GM19238 (cell line): ENCODE results near the gene PLEKHG4.
A peak's percentile ranks its signal among the peaks of the same experiment; 100 is the strongest.

ENCODE experiments used
- DNase-seq: peaks from one replicate; pipeline ENCODE4 v3.0.0; 2011; ENCODE audit warnings: low spot score; ENCODE audit not compliant: insufficient read length

PLEKHG4 gene

DNA sequence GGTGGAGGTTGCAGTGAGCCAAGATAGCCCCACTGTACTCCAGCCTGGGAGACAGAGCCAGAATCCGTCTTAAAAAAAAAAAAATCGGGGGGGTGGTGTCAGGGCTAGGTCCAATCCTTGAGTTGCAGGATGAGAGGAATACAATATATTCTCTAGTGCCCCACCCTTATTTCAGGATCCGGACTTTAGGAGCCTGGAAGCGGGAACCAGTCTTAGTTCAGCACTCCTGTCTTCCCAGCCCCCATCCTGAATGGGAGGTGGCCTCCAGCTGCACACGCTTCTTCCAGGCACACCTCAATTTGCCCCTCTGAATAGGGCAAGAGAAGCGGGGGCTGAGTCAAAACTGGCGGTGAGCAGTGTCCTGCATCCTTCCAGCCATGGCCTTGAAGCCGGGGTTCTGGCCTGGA, 33.7 kb upstream of the PLEKHG4 start:
- DNase-seq, result no peak

DNA sequence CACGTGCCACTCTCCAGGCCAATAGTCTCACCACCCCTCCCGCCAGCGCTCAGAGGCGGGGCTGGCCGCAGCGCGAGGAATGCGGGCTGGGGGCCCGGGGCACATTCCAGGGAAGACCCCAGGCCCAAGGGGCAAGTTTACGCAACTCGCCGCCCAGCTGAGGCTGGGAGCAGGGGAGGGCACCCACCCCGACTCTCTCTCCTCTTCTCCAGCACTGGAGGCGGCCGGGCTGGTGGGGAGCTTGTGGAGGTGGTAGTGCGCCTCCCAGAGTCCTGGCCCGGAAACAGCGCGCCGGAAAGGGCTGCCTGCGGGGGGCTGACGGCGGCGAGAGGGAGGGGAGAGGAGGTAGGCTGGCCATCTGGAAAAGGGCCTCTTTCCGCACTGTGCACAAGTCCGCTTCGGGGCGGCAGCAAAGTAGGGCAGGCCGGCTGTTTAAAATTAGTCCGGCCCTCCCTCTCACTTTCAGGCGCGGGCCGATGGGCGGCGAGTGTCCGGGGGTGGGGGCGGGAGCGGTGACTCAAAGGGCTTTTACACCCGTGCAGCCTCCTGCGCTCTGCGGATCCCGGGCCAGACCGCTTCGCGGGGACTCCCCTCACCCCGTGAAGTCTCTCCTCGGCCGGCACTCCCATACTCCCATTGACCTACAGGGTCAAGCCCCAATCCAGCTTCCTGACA, 33.1 kb upstream of the PLEKHG4 start:
- peak; percentile 58 for DNase-seq

DNA sequence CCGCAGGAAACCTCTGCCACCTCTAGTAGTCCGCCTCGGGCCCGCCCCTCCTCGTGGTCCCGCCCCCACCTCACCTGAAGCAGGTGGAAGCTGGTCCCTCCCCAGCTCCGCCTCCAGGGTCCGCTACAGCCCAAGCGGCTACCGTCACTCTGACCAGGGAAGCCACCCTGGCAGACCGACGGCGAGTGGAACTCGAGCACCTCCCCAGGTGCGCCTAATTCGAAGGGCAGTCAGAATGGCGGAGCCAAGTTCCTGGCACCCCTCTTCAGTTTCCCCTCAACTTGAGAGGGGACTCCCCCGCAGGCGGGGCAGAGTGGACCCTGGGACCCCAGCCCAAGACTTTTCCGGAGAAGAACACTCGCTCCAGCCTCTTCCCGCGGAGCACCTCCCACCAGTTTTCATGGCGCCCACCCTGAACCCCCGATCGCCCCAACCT, 32.6 kb upstream of the PLEKHG4 start:
- no peak for DNase-seq

DNA sequence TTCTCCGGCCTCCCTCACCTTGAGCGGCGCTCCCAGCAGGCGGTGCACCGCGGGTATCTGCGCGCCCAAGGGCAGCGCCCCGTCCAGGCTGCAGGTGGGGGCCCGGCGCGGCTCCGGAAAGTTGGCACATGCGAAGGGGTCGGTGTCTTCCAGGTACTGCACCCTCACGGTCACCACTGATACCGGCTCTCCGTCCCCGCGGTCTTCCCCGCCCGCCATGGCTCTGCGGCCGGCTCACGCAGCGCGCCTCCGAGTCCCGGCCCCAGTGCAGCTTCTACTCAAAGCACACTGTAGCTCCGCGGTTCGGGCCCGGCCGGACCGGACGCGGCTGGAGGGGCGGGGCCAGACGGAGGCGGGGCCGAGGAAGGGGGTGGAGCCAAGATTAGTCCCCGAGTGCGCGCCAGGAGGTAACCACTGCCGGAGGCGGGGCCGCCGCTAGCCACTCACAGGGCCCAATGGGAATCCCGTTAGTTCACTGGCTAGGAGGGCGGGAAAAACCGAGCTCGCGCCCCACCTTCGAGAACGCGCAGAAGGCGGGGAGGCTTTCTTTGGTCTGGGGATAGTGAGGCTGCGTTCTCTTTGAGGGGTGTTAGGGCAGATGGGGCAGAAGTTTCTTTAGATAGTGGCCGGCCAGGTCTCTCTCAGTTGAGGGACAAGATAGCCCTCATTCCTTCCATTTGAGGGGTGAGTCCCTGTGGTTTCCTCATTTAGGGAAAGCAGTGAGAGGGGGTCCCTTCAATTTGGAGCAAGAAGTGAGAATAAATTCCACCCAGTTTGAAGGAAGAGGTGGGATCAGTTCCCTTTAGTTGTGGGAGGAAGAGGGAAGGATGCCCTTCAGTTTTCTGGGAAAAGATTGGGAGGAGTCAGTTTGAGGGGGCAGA, 31.9 kb upstream of the PLEKHG4 start, which contains the start of gene FHOD1:
TSS of gene FHOD1 (minus strand) at position 290 of the 881 bp plus-strand sequence. CDS start at position 219, 71 bp downstream.
- peak; percentile 92 for DNase-seq

DNA sequence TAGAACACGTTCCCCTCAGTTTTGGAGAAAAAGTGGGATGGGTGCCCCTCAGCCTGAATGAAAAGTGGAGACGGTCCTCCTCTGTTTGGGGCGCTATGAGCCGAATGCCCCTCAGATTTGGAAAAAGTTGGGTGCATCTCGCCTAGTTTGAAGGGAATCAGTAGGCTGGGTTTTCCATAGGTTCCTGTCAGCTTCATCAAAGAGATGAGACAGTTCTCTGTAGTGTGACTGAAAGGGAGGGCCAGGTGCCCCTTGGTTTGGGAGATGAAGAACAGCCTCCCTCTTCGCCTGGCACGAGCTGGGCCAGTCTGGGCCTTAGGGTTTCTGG, 31.3 kb upstream of the PLEKHG4 start:
- DNase-seq, result no peak

DNA sequence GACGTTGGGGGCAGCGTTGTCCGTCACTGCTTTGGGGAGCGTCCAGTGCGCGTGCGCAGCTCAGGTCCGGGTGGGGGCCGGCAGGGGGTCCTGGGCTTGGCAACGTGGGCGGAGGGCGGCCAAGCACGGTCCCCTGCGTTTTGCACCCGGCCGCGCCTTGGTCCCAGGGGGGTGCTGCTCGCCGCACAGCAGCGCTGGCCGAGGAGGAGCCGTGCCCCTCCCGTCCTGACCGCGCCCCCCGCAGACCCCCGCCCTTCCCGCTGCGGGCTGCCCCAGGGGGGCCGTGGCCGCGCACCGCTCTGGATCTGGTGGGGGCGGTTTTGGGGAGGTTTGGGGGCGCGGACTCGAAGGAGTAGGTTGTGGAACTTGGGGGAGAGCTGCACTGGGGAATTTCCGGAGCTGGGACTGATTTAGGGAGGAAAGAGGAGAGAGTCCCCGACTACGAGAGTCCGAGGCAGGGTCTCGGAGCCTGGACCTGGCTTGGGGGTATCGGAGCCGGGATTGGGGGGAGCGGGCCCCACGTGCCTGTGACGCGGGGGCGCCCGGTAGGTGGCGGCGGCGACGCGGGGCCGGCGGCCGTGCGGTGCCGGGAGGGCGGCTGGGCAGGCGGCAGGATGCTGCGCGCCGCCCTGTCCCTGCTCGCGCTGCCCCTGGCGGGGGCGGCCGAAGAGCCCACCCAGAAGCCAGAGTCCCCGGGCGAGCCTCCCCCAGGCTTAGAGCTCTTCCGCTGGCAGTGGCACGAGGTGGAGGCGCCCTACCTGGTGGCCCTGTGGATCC, 30.7 kb upstream of the PLEKHG4 start, which contains the start of gene SLC9A5:
TSS of gene SLC9A5 (plus strand) at position 579 of the 777 bp plus-strand sequence. CDS start at position 615, 36 bp downstream.
- DNase-seq, result peak; percentile 33

DNA sequence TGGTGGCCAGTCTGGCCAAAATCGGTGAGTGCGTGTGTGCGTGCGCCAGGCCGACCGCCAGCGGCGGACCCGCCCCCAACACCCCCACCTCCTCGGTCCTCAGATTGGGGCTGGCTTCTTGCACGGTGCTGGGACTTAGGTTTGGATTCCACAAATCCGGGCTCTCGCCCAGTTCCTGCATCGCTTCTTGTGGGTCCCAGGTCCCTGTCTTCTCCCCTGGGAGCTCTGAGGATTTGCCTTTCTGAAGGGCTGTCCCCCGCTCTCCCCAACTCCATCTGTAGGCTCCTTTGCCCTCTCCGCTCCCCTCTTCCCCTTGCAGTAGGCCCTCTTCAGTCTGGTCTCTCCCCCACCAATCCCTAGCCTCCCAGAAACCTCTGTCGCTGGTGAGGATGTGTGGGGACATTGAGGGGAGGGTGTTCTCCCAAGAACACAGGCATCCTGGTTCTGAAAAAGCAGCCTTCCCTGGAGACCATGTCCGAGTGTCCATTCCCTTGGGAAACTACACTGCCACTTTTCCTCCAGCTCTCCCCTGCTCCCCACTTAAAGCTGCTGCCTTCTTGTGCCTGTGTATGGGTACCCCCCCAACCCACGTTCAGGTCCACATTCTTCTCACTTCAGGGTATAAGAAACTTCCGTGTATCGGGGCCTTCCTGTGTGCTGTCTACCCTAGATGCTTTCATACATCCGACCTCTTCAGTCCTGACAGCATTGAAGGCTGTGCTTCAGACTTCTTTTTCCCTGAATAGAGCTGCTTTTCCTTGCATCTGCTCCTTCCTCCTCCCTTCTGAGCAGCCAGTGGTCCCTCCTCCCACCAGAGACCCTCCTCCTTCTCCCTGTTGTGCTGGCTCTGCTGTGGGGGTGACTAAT, 29.9 kb upstream of the PLEKHG4 start:
- no peak for DNase-seq

DNA sequence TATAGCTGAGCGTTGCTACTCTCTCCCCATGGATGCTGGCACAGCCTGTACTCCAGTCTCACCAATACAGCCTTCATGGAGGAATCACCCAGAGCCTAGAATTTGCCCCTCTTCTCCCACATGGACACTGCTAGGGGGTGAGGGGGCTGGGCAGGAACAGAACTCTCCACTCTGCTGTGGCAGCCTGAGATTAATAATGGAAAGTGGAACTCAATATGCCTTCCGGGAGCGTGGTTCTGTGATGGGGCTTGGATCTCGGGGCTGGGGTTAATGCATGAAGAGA, 29.3 kb upstream of the PLEKHG4 start:
- no peak for DNase-seq

DNA sequence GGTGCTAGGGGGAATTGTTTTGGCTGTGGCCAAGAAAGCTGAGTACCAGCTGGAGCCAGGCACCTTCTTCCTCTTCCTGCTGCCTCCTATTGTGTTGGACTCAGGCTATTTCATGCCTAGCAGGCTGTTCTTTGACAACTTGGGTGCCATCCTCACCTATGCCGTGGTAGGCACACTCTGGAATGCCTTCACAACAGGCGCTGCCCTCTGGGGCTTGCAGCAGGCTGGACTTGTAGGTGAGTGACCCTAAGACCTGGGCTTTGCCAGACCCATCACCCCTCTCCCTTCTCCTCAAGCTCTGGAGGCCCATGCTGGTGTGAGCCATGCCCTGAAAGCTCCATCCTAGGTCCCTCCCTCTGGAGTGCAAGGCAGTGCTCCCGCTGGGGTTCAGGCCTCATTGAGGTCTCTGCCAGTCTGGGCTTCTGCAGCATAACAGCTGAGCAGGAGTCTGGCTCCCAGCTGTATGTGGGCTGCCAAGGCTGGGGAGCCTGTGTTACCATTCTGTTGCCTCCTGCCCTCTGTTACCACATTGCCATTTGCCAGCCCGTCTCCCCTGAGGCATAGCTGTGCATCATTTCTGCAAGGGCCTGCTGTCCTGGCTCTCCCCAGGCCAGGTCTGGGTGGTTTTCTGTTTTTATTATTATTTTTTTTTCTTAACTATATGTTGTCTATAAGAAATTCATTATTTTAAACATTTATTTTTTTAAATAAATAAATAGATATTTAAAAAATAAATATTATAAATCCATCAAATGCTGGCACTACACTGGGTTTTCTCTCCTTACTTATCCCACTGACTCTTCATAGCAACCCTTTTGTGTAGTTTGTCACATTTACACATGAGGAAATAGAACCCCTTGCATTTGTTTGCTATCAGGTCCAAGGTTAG, 26.5 kb upstream of the PLEKHG4 start:
- DNase-seq, result no peak

DNA sequence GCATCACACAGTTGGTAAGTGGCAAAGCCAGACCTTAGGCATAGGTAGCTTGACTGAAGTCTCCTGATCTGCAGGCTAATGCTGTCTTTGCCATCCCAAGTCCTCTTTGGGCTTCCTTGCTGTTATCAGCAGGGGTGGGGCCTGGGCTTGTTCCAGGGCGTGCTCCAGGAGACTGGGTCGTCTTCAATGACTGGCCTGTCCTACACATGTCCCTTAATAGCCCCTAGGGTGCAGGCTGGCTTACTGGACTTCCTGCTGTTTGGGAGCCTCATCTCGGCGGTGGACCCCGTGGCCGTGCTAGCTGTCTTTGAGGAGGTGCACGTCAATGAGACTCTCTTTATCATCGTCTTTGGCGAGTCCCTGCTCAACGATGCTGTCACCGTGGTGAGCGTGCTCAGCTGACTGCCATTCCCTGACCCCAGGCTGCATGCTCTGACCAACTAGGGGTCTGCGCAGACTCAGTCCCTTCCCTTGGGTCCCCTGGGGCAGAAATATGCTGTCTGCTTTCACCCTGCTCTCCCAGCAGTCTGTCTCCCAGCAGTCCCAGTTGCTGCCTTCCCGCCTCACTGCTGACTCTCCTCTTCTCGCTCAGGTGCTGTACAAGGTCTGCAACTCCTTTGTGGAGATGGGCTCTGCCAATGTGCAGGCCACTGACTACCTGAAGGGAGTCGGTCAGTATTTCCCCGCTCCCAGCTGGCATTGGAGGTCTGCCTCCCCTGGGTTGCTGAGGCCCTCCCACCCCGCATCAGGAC, 24.4 kb upstream of the PLEKHG4 start:
- no peak for DNase-seq

DNA sequence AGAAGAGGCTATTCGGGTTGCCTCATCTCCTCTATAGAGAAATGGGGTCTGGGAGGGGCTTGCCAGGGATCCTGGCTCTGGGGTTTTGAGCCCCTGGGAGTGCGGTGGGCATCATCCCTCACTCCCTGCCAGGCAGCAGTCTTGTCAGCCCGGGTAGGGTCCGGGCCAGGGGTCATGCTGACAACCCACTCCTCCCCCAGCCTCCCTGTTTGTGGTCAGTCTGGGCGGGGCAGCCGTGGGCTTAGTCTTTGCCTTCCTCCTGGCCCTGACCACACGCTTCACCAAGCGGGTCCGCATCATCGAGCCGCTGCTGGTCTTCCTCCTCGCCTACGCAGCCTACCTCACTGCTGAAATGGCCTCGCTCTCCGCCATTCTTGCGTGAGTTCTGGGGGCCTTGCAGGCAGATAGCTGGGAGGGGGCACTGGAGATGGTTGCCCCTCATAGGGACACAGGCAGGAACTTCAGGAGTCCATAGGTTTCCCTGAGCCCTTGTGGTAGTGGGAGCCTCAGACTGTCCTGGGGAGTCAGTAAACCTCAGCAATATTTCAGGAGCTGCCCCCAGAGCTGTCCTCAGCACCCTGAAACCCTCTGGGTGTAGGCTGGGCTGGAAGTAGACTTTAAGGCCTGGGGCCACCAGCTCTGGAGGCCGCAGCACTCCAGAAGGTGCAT, 23.6 kb upstream of the PLEKHG4 start:
- no peak for DNase-seq

DNA sequence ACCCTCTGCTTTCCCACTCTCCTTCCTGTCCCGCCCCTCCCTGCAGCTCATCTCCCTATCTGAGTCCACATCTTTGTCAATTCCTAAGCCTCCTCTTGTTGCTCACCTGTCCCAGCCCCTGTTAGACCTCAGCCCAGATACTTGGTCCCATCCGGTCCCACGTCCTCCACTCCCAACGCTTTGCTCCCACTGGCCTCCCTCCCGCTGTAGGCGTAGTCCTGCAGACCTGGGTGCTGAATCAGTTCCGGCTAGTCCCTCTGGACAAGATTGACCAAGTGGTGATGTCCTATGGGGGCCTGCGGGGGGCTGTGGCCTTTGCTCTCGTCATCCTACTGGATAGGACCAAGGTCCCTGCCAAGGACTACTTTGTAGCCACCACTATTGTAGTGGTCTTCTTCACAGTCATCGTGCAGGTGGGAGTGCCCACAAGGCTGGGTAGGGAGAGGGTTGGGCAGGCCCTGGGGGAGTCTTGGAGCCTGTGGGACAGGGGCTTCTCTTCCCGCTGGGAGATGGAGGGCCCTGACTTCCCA, 22.6 kb upstream of the PLEKHG4 start:
- DNase-seq, result no peak

DNA sequence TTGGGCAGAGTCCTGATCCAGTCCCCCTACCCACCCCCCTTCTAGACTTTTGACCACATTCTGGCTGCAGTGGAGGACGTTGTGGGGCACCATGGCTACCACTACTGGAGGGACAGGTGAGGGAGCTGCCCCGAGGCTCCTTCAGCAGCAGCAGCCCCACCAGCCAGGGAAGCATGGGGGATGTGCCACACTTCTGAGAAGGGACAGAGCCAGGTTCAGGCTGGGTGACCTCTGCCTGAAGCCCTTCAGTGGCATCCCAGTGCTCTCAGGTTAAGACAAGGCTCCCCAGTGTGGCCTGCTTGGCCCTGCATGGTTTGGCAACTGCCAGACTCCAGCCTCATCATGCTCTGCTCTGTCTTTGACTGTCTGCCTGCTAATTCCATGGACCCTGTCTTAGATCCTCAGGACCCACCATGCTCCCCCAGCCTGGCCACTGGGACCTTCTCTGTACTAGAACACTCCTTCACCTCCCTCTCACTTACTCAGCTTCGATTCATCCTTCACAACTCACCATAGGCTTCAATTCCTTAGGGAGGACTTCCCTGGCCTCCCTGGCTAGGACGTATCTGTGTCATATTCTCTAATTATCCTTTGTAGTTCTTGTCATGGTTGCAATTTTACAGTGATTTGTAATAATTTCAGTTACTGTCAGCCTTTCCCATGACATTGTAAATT, 21.7 kb upstream of the PLEKHG4 start:
- DNase-seq, result no peak

DNA sequence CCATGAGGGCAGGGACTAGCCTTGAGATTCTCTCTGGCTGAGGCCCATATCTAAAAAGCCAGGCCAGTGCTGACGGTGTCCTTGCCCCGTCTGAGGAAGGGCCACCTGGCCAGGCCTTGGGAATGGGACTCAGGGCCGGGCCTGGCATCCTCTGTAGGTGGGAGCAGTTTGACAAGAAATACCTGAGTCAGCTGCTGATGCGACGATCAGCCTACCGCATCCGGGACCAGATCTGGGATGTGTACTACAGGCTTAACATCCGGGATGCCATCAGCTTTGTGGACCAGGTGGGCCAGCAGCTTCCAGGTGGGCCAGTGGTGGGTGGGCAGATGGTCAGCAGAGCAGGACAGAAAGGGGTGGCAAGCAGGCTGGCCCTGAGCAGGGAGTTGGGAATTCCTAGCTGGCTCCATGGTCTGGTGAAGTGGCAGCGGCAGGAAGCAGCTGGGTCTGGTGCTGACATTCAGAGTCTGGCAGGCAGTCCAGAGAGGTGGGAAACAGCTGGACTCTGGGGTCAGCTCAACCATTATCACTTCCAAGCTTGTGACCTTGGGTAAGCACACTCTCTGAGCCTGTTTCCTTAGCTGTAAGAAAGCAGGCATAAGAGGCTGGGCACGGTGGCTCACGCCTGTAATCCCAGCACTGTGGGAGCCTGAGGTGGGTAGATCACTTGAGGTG, 21.0 kb upstream of the PLEKHG4 start:
- no peak for DNase-seq

DNA sequence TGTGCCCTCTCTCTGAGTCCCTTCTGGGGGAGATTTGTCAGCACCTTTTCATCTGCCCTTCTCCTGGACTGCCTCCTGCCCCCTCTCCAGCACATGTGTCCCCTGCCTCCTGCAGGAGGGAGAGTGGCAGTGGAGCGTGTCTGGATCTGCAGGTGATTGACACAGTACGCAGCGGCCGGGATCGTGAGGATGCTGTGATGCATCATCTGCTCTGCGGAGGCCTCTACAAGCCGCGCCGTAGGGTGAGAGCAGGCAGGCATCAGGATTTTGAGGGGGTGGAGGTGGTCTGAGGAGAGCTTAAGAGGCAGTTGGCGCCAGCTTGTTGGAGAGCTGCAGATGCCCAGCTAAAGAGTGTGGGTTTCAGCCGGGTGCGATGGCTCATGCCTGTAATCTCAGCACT, 19.6 kb upstream of the PLEKHG4 start:
- DNase-seq, result no peak

DNA sequence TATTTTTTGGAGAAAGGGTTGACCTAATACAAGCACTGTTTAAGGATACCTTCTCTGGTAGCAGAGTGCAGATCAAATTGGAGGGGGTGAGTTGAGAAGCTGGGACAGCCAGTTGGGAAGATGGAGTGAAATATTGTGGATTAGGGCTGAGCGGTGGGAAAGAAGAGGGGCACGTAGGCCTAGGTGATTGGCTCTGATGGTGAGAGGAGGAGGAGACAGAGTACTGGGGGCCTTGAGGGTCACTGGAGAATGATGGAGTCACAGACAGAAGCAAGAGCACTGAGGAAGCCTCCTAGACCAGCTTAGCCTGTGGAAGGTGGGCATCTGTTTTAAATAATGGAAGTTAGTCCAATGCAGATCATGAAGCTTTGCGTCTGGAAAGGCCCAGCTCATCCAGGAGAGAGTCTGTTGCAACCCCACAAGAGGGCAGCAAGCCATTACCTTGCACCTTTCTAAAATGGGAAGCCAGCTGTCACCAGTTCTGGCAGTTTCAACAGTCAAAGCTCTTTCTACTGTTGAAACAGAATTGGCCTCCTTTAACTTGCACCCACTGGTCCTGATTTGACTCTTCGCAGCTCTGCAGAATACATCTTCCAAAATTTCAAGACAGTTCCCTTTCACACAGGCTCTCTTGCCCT, 18.8 kb upstream of the PLEKHG4 start:
- DNase-seq, result peak; percentile 62

DNA sequence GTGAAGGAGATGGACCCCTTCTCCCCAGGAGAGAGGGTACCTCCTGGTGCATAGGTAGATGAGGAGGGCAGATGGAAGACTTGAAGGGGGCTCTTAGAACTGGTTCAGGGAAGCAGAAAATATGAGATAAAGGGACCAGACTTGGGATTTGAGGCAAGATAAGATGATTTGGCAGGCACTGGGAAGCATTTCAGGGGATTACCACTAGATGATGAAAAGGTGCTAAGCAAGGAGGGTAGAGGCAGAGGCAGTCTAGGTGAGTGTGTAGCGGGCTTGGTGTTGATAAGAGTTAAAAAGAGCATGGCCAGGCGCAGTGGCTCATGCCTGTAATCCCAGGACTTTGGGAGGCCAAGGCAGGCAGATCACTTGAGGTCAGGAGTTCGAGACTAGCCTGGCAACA, 16.1 kb upstream of the PLEKHG4 start:
- DNase-seq, result no peak
